ENCODE data around the gene YPEL2.

The YPEL2 gene

DNA sequence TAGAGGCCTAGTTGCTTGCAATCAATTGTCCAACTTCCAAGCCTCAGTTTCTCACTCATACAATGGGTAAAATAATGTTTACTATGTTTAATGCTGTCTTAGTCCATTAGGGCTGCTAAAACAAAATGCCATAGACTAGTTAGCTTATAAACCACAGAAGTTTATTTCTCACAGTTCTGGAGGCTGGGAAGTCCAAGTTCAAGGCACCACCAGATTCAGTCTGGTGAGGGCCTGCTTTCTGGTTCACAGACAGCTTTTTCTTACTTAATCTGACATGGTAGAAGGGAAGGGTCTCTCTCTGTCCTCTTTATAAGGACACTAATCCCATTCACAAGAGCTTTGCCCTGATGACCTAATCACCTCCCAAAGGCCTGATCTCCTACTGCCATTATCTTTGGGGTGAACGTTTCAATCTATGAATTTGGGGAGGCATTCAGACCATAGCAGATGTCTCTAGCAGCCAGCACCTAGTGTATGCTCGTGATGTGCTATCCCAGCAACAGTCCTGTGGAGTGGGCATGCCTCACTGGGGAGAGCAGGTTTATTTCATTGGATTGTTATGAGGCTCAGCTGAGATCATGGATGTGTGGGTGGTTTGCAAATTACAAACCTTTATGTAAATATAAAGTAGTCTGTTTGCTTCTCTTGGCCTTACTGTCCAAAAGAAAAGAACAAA is 25.2 kb downstream of the YPEL2 start:
- no peak overlapping the region for H3K4me3 ChIP-seq (ENCODE audit: insufficient read depth, low read length, poor library complexity, severe bottlenecking)
- H3K9me3 ChIP-seq (ENCODE audit: insufficient read depth, low read length) = no peaks in the 10 kb centered on the region
- H3K36me3 ChIP-seq (ENCODE audit: low read length) = no peaks in the 10 kb centered on the region
- H2AFZ ChIP-seq (ENCODE audit: low read depth, low read length, severe bottlenecking) = no peak overlapping the region
- no peaks in the 10 kb centered on the region for H4K20me1 ChIP-seq (ENCODE audit: low read depth, low read length)
- no peaks in the 10 kb centered on the region for H3K9me2 ChIP-seq (replicated peaks; ENCODE audit: insufficient read depth, low read length)
- H3K9ac ChIP-seq (ENCODE audit: low read length) = no peak overlapping the region
- no peak overlapping the region for H3K27ac ChIP-seq (ENCODE audit: low read depth, low read length)
- no peak for TF ChIP-seq EZH2phosphoT487 (conservative IDR thresholded peaks at IDR 0.05; ENCODE audit: low read length)
- TF ChIP-seq, protein P1, sequence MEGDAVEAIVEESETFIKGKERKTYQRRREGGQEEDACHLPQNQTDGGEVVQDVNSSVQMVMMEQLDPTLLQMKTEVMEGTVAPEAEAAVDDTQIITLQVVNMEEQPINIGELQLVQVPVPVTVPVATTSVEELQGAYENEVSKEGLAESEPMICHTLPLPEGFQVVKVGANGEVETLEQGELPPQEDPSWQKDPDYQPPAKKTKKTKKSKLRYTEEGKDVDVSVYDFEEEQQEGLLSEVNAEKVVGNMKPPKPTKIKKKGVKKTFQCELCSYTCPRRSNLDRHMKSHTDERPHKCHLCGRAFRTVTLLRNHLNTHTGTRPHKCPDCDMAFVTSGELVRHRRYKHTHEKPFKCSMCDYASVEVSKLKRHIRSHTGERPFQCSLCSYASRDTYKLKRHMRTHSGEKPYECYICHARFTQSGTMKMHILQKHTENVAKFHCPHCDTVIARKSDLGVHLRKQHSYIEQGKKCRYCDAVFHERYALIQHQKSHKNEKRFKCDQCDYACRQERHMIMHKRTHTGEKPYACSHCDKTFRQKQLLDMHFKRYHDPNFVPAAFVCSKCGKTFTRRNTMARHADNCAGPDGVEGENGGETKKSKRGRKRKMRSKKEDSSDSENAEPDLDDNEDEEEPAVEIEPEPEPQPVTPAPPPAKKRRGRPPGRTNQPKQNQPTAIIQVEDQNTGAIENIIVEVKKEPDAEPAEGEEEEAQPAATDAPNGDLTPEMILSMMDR (IDR thresholded peaks at IDR 0.05; ENCODE audit: insufficient read depth, low read length, poor library complexity, severe bottlenecking) = no peak
- H3K79me2 ChIP-seq (ENCODE audit: insufficient read depth, low read length) = no peaks in the 10 kb centered on the region
- no peaks in the 10 kb centered on the region for H3F3A ChIP-seq (ENCODE audit: insufficient read depth)
- H3K27me3 ChIP-seq (ENCODE audit: low read length) = no peaks in the 10 kb centered on the region
- H3K4me2 ChIP-seq (ENCODE audit: low read depth, low read length, poor library complexity, severe bottlenecking) = no peak overlapping the region

DNA sequence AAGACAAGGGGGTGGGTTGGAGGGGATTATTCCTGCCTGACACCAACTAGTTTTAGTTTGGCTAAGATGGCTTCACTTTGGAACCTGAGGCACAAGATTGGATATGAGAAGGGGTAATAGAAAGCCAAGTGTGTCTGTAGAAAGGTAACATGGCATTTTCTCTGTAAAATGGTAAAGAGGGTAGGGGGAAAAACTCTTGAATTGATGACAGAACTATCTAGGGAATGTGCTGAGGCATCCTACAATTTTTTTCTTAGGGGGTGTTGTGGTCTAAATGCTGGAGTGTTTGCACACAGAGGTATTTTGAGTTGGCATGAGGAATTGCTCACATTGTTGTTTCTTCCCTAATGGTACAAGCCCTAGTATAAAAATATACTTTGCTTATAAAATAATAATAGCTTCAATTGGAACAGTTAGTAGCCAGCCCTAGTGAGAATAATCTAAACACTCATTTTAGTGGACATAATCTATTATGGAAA is 25.8 kb downstream of the YPEL2 start:
- H2AFZ ChIP-seq (ENCODE audit: low read depth, low read length, severe bottlenecking) = no peak overlapping the region
- no peak overlapping the region for H3K4me2 ChIP-seq (ENCODE audit: low read depth, low read length, poor library complexity, severe bottlenecking)
- TF ChIP-seq, protein P1 (IDR thresholded peaks at IDR 0.05; ENCODE audit: insufficient read depth, low read length, poor library complexity, severe bottlenecking) = no peak
- no peak for TF ChIP-seq EZH2phosphoT487 (conservative IDR thresholded peaks at IDR 0.05; ENCODE audit: low read length)
- no peaks in the 10 kb centered on the region for H4K20me1 ChIP-seq (ENCODE audit: low read depth, low read length)
- no peaks in the 10 kb centered on the region for H3K79me2 ChIP-seq (ENCODE audit: insufficient read depth, low read length)
- no peak overlapping the region for H3K27ac ChIP-seq (ENCODE audit: low read depth, low read length)
- H3K27me3 ChIP-seq (ENCODE audit: low read length) = no peaks in the 10 kb centered on the region
- no peaks in the 10 kb centered on the region for H3K9me2 ChIP-seq (replicated peaks; ENCODE audit: insufficient read depth, low read length)
- no peak overlapping the region for H3K4me3 ChIP-seq (ENCODE audit: insufficient read depth, low read length, poor library complexity, severe bottlenecking)
- no peaks in the 10 kb centered on the region for H3K36me3 ChIP-seq (ENCODE audit: low read length)
- H3K9me3 ChIP-seq (ENCODE audit: insufficient read depth, low read length) = no peaks in the 10 kb centered on the region
- no peak overlapping the region for H3K9ac ChIP-seq (ENCODE audit: low read length)
- no peaks in the 10 kb centered on the region for H3F3A ChIP-seq (ENCODE audit: insufficient read depth)

DNA sequence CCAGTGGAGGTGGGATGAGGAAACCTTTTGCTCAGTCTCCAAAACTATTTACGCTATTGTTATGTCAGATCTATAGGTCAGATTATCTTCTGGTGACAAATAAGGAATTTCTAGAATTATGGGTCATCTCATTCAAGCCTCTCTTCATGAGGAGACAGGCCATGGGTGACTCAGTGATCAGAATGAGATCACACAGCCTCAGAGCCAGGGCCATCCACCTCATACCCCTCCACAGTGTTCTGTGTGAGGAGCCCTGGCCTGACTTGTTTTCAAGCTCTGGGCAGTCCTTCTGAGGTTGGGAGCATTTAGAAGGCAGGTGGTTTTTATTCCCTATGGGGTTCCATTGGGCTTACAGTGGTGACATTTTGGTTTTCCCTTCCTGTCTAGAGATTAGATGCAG is 26.5 kb downstream of the YPEL2 start:
- Histone ChIP-seq H3K27me3 (ENCODE audit: low read length) (no peaks in the 10 kb centered on the region), H3K36me3 (ENCODE audit: low read length) (no peaks in the 10 kb centered on the region), H3K4me3 (ENCODE audit: insufficient read depth, low read length, poor library complexity, severe bottlenecking) (no peak overlapping the region), H3K79me2 (ENCODE audit: insufficient read depth, low read length) (no peaks in the 10 kb centered on the region), H3K9ac (ENCODE audit: low read length) (no peak overlapping the region), H3K4me2 (ENCODE audit: low read depth, low read length, poor library complexity, severe bottlenecking) (no peak overlapping the region), H4K20me1 (ENCODE audit: low read depth, low read length) (no peaks in the 10 kb centered on the region), H3F3A (ENCODE audit: insufficient read depth) (no peaks in the 10 kb centered on the region), H3K27ac (ENCODE audit: low read depth, low read length) (no peak overlapping the region), H2AFZ (ENCODE audit: low read depth, low read length, severe bottlenecking) (no peak overlapping the region), H3K9me2 (replicated peaks; ENCODE audit: insufficient read depth, low read length) (no peaks in the 10 kb centered on the region), H3K9me3 (ENCODE audit: insufficient read depth, low read length) (no peaks in the 10 kb centered on the region)
- TF ChIP-seq EZH2phosphoT487 (conservative IDR thresholded peaks at IDR 0.05; ENCODE audit: low read length) = no peak
- TF ChIP-seq, protein P1 (IDR thresholded peaks at IDR 0.05; ENCODE audit: insufficient read depth, low read length, poor library complexity, severe bottlenecking) = no peak

Measured in SU-DHL-6 (cell line).